ENCODE measurements around the gene DLG2. TPM values are rescaled to one million over a fixed set of nuclear protein-coding genes. Genes with fewer than 3 reads are reported as not detected.

The DLG2 gene
- total RNA-seq, 1 donor from 2014 or later: 2.4 TPM

- H3K27me3 Mint-ChIP-seq: no peaks in the 10 kb centered on the region
- no peak for TF ChIP-seq CTCF (IDR thresholded peaks at IDR 0.05; ENCODE audit: unreplicated experiment)
- peaks cover 3% of the 10 kb centered on the region for H3K4me1 Mint-ChIP-seq (ENCODE audit: low read depth)
- no peaks in the 10 kb centered on the region for H3K36me3 Mint-ChIP-seq (ENCODE audit: insufficient read depth)
- no peak overlapping the region for H3K27ac Mint-ChIP-seq
- no peak for DNase-seq (ENCODE audit: low spot score, unreplicated experiment)
- no peaks in the 10 kb centered on the region for H3K9me3 Mint-ChIP-seq (ENCODE audit: low read depth)
- H3K4me3 Mint-ChIP-seq (ENCODE audit: low read depth): no peak overlapping the region
These were observed 1496.3 kb downstream of the DLG2 start for GRCh38 chr11:84130646-84131427.

GRCh38 chr11:84129961-84130576 lies 1497.1 kb downstream of the DLG2 start:
- H3K27ac Mint-ChIP-seq: no peak overlapping the region
- H3K4me3 Mint-ChIP-seq (ENCODE audit: low read depth): no peak overlapping the region
- DNase-seq (ENCODE audit: low spot score, unreplicated experiment): no peak
- no peaks in the 10 kb centered on the region for H3K36me3 Mint-ChIP-seq (ENCODE audit: insufficient read depth)
- no peaks in the 10 kb centered on the region for H3K27me3 Mint-ChIP-seq
- no peak for TF ChIP-seq CTCF (IDR thresholded peaks at IDR 0.05; ENCODE audit: unreplicated experiment)
- H3K4me1 Mint-ChIP-seq (ENCODE audit: low read depth): peaks cover 4% of the 10 kb centered on the region
- no peaks in the 10 kb centered on the region for H3K9me3 Mint-ChIP-seq (ENCODE audit: low read depth)

GRCh38 chr11:84128840-84129239 lies 1498.3 kb downstream of the DLG2 start:
- TF ChIP-seq CTCF (IDR thresholded peaks at IDR 0.05; ENCODE audit: unreplicated experiment): no peak
- Mint-ChIP-seq H3K9me3 (ENCODE audit: low read depth) (no peaks in the 10 kb centered on the region), H3K27me3 (no peaks in the 10 kb centered on the region), H3K4me3 (ENCODE audit: low read depth) (no peak overlapping the region), H3K4me1 (ENCODE audit: low read depth) (peaks cover 4% of the 10 kb centered on the region), H3K27ac (no peak overlapping the region), H3K36me3 (ENCODE audit: insufficient read depth) (no peaks in the 10 kb centered on the region)
- DNase-seq (ENCODE audit: low spot score, unreplicated experiment): no peak

GRCh38 chr11:84117394-84117793 lies 1509.8 kb downstream of the DLG2 start:
- H3K4me3 Mint-ChIP-seq (ENCODE audit: low read depth): no peak overlapping the region
- H3K9me3 Mint-ChIP-seq (ENCODE audit: low read depth): no peaks in the 10 kb centered on the region
- peaks cover 1% of the 10 kb centered on the region for H3K4me1 Mint-ChIP-seq (ENCODE audit: low read depth)
- no peaks in the 10 kb centered on the region for H3K27me3 Mint-ChIP-seq
- H3K27ac Mint-ChIP-seq: no peak overlapping the region
- no peak for TF ChIP-seq CTCF (IDR thresholded peaks at IDR 0.05; ENCODE audit: unreplicated experiment)
- no peak for DNase-seq (ENCODE audit: low spot score, unreplicated experiment)
- no peaks in the 10 kb centered on the region for H3K36me3 Mint-ChIP-seq (ENCODE audit: insufficient read depth)

- no peak overlapping the region for H3K4me3 Mint-ChIP-seq (ENCODE audit: low read depth)
- no peaks in the 10 kb centered on the region for H3K27me3 Mint-ChIP-seq
- H3K4me1 Mint-ChIP-seq (ENCODE audit: low read depth): no peaks in the 10 kb centered on the region
- H3K9me3 Mint-ChIP-seq (ENCODE audit: low read depth): no peaks in the 10 kb centered on the region
- no peak overlapping the region for H3K27ac Mint-ChIP-seq
- H3K36me3 Mint-ChIP-seq (ENCODE audit: insufficient read depth): no peaks in the 10 kb centered on the region
- TF ChIP-seq CTCF (IDR thresholded peaks at IDR 0.05; ENCODE audit: unreplicated experiment): no peak
- no peak for DNase-seq (ENCODE audit: low spot score, unreplicated experiment)
These were observed 1520.6 kb downstream of the DLG2 start for GRCh38 chr11:84106541-84106940.
